ENCODE results near the gene NAALAD2. TPM values are rescaled to one million over a fixed set of nuclear protein-coding genes. Genes with fewer than 3 reads are reported as not detected.
"Not testable (repeated sequence)": the region's sequence is repeated elsewhere in the genome, so short reads cannot be mapped to it uniquely, and the experiment has no call there.

The NAALAD2 gene
- total RNA-seq, 8 experiments from 2014 or later, result 1.1 to 23.1 (median 13.3) TPM

DNA sequence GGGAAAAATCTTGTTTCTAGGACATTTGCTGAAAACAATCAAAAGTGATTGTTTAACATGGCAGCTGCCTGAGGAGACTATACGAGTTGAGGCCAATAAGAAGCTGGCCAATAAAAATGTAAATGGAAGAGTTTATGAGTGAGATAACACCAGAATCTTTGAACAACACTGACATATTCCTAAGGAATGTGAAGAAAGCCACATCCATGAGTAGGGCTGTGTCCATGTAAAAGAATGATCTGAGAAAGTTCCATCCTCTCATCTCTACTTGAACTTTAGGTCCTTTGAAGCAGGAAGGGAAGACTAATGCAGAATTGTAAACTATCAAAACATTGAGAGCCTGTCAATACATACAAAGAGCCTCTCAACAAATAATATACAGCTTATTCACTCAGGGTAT is 95.3 kb downstream of the NAALAD2 start:
- peak in 1 of 8 experiments; percentile 23 for ATAC-seq (replicated peaks in 6 of 8)
- in situ Hi-C loops (cut with MboI; ENCODE audit: low pct_unique_long_range_greater_than_20kb in 2 of 9, low sequenced_read_pairs in 9 of 9, unreplicated experiment in 9 of 9), result no loop called here
- Histone ChIP-seq H3K27ac (no peak overlapping the region), H3K4me1 (replicated peaks in 1 of 2) (no peaks in the 10 kb centered on the region), H3K4me3 (no peak overlapping the region)
- 0 to 100% (median 70%) methylated on average over 1 of the region's 1 CpG; no CpG with 5 or more reads in 1 of the 10 experiments for WGBS, 10 experiments

DNA sequence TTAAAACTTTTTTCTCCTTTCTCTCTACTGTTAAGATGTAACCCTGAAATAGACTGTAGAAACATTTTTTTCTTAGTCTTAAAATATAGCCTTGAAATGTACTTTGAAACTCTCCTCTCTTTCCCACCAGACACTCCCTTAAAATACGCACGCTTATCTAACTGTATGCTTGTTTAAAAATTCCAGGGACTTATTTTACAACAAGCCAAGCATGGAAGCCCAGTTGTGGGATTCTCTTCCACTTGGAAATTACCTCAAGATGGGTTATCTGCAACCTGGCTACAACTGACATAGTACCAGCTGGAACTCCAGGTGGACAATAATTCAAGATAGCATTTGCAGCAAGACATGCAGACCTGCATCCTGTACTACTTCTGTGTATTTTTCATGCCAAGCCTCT is 100.5 kb downstream of the NAALAD2 start:
- in situ Hi-C loops (cut with MboI; ENCODE audit: low pct_unique_long_range_greater_than_20kb in 2 of 9, low sequenced_read_pairs in 9 of 9, unreplicated experiment in 9 of 9), result no loop called here
- H3K27ac ChIP-seq, result no peak overlapping the region
- no peak overlapping the region for H3K4me3 ChIP-seq
- ATAC-seq (replicated peaks in 6 of 8), result no peak
- 50 to 100% (median 98%) methylated on average over 2 of the region's 2 CpGs; no CpG with 5 or more reads in 4 of the 10 experiments for WGBS, 10 experiments
- H3K4me1 ChIP-seq (replicated peaks in 1 of 2), result peaks cover 0 to 2% of the 10 kb centered on the region in 2 donors

GRCh38 chr11:90235526-90235925 is 101.1 kb downstream of the NAALAD2 start:
- 8 to 100% (median 87%) methylated on average over 1 to 4 of the region's 4 CpGs for WGBS, 10 experiments

GRCh38 chr11:90237004-90237403 is 102.5 kb downstream of the NAALAD2 start:
- ATAC-seq (replicated peaks in 6 of 8), result no peak
- Histone ChIP-seq H3K27ac (no peak overlapping the region), H3K4me1 (replicated peaks in 1 of 2) (peaks cover 0 to 9% of the 10 kb centered on the region in 2 donors), H3K4me3 (no peak overlapping the region)
- in situ Hi-C loops (cut with MboI; ENCODE audit: low pct_unique_long_range_greater_than_20kb in 2 of 9, low sequenced_read_pairs in 9 of 9, unreplicated experiment in 9 of 9), result no loop called here
- 49 to 100% (median 85%) methylated on average over 1 to 4 of the region's 4 CpGs for WGBS, 10 experiments

More at GRCh38 chr11:90235526-90235925, 101.1 kb downstream of the NAALAD2 start:
- Histone ChIP-seq H3K27ac (no peak overlapping the region), H3K4me3 (no peak overlapping the region), H3K4me1 (replicated peaks in 1 of 2) (peaks cover 0 to 6% of the 10 kb centered on the region in 2 donors)
- in situ Hi-C loops (cut with MboI; ENCODE audit: low pct_unique_long_range_greater_than_20kb in 2 of 9, low sequenced_read_pairs in 9 of 9, unreplicated experiment in 9 of 9), result no loop called here
- ATAC-seq (replicated peaks in 6 of 8), result peak in 1 of 8 experiments; percentile 45

DNA sequence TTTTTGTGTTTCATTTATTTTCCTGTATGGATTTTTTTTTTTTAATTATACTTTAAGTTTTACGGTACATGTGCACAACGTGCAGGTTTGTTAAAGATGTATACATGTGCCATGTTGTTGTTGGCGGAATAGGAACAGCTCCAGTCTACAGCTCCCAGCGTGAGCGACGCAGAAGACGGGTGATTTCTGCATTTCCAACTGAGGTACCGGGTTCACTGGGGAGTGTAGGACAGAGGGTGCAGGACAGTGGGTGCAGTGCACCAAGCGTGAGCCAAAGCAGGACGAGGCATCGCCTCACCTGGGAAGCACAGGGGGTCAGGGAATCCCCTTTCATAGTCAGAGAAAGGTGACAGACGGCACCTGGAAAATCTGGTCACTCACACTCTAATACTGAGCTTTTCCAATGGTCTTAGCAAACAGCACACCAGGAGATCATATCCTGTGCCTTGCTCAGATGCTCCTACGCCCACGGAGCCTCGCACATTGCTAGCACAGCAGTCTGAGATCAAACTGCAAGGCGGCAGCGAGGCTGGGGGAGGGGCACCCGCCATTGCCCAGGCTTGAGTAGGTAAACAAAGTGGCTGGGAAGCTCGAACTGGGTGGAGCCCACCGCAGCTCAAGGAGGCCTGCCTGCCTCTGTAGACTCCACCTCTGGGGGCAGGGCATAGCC is 105.6 kb downstream of the NAALAD2 start:
- in situ Hi-C loops (cut with MboI; ENCODE audit: low pct_unique_long_range_greater_than_20kb in 2 of 9, low sequenced_read_pairs in 9 of 9, unreplicated experiment in 9 of 9); H3K4me1 ChIP-seq (replicated peaks in 1 of 2): not testable (repeated sequence)
- peak in 4 of 8 experiments; percentile 32 to 51 (median 49) for ATAC-seq (replicated peaks in 6 of 8)
- WGBS, 10 experiments, result 42 to 85% (median 69%) methylated on average over 1 to 8 of the region's 20 CpGs; no CpG with 5 or more reads in 1 of the 10 experiments
- Histone ChIP-seq H3K27ac (peak overlapping the region; percentile 4 to 60), H3K4me3 (peak overlapping the region in 3 of 5 donors; percentile 11 to 29 (median 23))

DNA sequence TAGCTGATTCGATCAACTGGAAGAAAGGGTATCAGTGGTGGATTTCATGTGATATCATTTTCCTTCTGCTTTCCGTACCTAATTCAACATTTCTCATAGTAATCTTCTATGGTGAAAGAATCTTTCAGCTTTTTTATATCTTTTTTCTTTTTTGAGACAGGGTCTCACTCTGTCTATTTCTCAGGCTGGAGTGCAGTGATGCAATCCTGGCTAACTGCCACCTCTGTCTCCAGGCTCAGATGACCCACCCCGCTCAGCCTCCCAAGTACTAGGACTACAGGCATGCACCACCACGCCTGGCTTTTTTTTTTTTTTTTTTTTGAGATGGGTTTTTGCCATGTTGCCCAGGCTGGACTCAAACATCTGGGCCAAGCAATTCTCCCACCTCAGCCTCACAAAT is 107.0 kb downstream of the NAALAD2 start:
- 0 to 100% (median 91%) methylated on average over 1 to 4 of the region's 4 CpGs; no CpG with 5 or more reads in 1 of the 10 experiments for WGBS, 10 experiments
- in situ Hi-C loops (cut with MboI; ENCODE audit: low pct_unique_long_range_greater_than_20kb in 2 of 9, low sequenced_read_pairs in 9 of 9, unreplicated experiment in 9 of 9), result no loop called here
- Histone ChIP-seq H3K4me3 (peak overlapping the region in 1 of 5 donors; percentile 10), H3K27ac (no peak overlapping the region), H3K4me1 (replicated peaks in 1 of 2) (peaks cover 0 to 9% of the 10 kb centered on the region in 2 donors)
- no peak for ATAC-seq (replicated peaks in 6 of 8)

Other genes with a start within 250 kb of the NAALAD2 start
- gene TRIM49D1, start 212.4 kb upstream of the NAALAD2 start, total RNA-seq, result under 1 TPM in 1 of 8 experiments, not detected in 7; 0.14 TPM
- gene TRIM49D2, start 210.6 kb upstream of the NAALAD2 start, total RNA-seq, result under 1 TPM in 3 of 8 experiments, not detected in 5; 0.13 to 0.31 (median 0.28) TPM
- gene TRIM64, start 168.6 kb upstream of the NAALAD2 start, total RNA-seq, result not detected
- gene TRIM49C, start 103.6 kb upstream of the NAALAD2 start, total RNA-seq, result under 1 TPM in 1 of 8 experiments, not detected in 7; 0.07 TPM
- gene UBTFL1, start 48.7 kb upstream of the NAALAD2 start, total RNA-seq, result under 1 TPM in 1 of 8 experiments, not detected in 7; 0.38 TPM
- gene CHORDC1, start 88.4 kb downstream of the NAALAD2 start, total RNA-seq, result 10 to 100 TPM; 41.3 to 70.4 (median 51.2) TPM

All from motor neuron (in vitro differentiated cells).